OCI-LY7 (cell line): ENCODE results near the gene GPR61.

ENCODE experiments used
- EZH2phosphoT487 ChIP-seq: fragments of 200-600 bp; sonication (generic); IDR thresholded peaks from 2 replicates; pipeline ENCODE4 v1.6.1; 2018; ENCODE audit warnings: low read depth, borderline replicate concordance, mild to moderate bottlenecking, mixed run types, antibody characterized with exemption, low read length, moderate library complexity, mixed read lengths
- TF ChIP-seq, protein P1 (sequence below): fragments of 200-600 bp; sonication (generic); conservative IDR thresholded peaks from 2 replicates; pipeline ENCODE4 v1.5.1; 2014; ENCODE audit warnings: mild to moderate bottlenecking, antibody characterized with exemption, low read length, moderate library complexity, mixed read lengths

DNA sequence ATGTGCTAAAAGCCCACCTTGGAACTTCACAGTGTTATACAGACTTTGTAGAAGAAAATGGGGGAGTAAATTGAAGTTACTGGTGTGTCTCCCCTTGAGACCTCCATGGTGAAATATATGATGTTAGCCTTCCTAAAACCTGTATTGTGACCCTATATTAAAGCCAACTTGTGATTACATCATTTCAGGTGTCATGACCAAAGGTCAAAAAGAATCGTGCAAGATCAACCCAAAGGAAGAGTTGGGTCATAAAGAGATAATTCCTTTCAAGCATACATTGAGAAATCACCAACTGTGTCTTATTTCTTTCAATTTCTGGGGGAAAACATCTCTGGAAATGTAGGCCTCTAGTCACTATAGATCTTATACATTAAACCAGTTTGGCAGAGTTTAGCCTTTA lies 45.1 kb downstream of the GPR61 start:
- TF ChIP-seq, protein P1, sequence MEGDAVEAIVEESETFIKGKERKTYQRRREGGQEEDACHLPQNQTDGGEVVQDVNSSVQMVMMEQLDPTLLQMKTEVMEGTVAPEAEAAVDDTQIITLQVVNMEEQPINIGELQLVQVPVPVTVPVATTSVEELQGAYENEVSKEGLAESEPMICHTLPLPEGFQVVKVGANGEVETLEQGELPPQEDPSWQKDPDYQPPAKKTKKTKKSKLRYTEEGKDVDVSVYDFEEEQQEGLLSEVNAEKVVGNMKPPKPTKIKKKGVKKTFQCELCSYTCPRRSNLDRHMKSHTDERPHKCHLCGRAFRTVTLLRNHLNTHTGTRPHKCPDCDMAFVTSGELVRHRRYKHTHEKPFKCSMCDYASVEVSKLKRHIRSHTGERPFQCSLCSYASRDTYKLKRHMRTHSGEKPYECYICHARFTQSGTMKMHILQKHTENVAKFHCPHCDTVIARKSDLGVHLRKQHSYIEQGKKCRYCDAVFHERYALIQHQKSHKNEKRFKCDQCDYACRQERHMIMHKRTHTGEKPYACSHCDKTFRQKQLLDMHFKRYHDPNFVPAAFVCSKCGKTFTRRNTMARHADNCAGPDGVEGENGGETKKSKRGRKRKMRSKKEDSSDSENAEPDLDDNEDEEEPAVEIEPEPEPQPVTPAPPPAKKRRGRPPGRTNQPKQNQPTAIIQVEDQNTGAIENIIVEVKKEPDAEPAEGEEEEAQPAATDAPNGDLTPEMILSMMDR, result no peak
- no peak for TF ChIP-seq EZH2phosphoT487
